K562 (cell line): ENCODE results near the gene SLC30A7.

Source experiments
- ATF2 ChIP-seq: sonication (generic); formaldehyde crosslinking; IDR thresholded peaks from 2 replicates; pipeline ENCODE4 v1.8.1; 2022; ENCODE audit warnings: missing genetic modification reagents
- CBX5 ChIP-seq: IDR thresholded peaks from 2 replicates; pipeline ENCODE4 v1.6.1; 2014; ENCODE audit warnings: low read depth, borderline replicate concordance
- POLR2AphosphoS5 ChIP-seq: IDR thresholded peaks from 2 replicates; pipeline ENCODE4 v1.6.1; 2011; ENCODE audit warnings: mild to moderate bottlenecking, low read depth, low read length, moderate library complexity; ENCODE audit not compliant: control insufficient read depth, insufficient read depth
- ZNF282 ChIP-seq: sonication (generic); formaldehyde crosslinking; IDR thresholded peaks from 2 replicates; pipeline ENCODE4 v1.8.1; 2023; ENCODE audit warnings: missing genetic modification reagents

- TF ChIP-seq POLR2AphosphoS5 (no peak), ZNF282 (CRISPR knock-in tag) (no peak), ATF2 (no peak), CBX5 (no peak)
Observed at GRCh38 chr1:100988121-100988520, 92.2 kb downstream of the SLC30A7 start.
